DND-41 (cell line): ENCODE measurements around the gene RAB8A.
"Not testable (repeated sequence)": the region's sequence is repeated elsewhere in the genome, so short reads cannot be mapped to it uniquely, and the experiment has no call there.

Experiments
- ATAC-seq: fragments of 200-7000 bp; cut with Tn5 transposase; 3 replicates; pipeline ENCODE4 v1.9.1; 2021; ENCODE audit warnings: low read depth; ENCODE audit not compliant: insufficient read depth
- DNase-seq: peaks from one replicate; pipeline ENCODE4 v3.0.0-alpha.2; 2020
- H2AFZ ChIP-seq: 2 replicates; pipeline ENCODE4 v1.6.0; 2012; ENCODE audit warnings: low read depth, low read length
- H3K27ac ChIP-seq: 2 replicates; pipeline ENCODE4 v1.5.1; 2012; ENCODE audit warnings: low read length, inconsistent platforms
- H3K27me3 ChIP-seq: fragments of 200-600 bp; sonication (generic); 2 replicates; pipeline ENCODE4 v1.6.0; 2012; ENCODE audit warnings: low read length, mild to moderate bottlenecking, inconsistent platforms; ENCODE audit not compliant: insufficient read depth, poor library complexity
- H3K36me3 ChIP-seq: 2 replicates; pipeline ENCODE4 v1.5.1; 2012; ENCODE audit warnings: low read length, inconsistent platforms; ENCODE audit not compliant: insufficient read depth
- H3K4me1 ChIP-seq: 2 replicates; pipeline ENCODE4 v1.5.1; 2012; ENCODE audit warnings: mild to moderate bottlenecking, low read length; ENCODE audit not compliant: insufficient read depth
- H3K4me2 ChIP-seq: 2 replicates; pipeline ENCODE4 v1.6.0; 2012; ENCODE audit warnings: mild to moderate bottlenecking, moderate library complexity, low read length, inconsistent platforms; ENCODE audit not compliant: insufficient read depth
- H3K4me3 ChIP-seq, 2 experiments: fragments of 200-600 bp in 1 of 2; shearing (Covaris generic) in 1 of 2; 2 replicates each; pipeline ENCODE4 v1.5.1; 2012 to 2016; ENCODE audit warnings: inconsistent platforms in 2 of 2, low read length in 2 of 2, mild to moderate bottlenecking in 2 of 2, low read depth in 1 of 2, moderate library complexity in 1 of 2
- H3K79me2 ChIP-seq: 2 replicates; pipeline ENCODE4 v1.6.0; 2012; ENCODE audit warnings: low read length, inconsistent platforms; ENCODE audit not compliant: insufficient read depth
- H3K9ac ChIP-seq: 2 replicates; pipeline ENCODE4 v1.6.0; 2012; ENCODE audit warnings: low read depth, mild to moderate bottlenecking, inconsistent platforms, low read length, moderate library complexity
- H3K9me3 ChIP-seq: 2 replicates; pipeline ENCODE4 v1.5.1; 2012; ENCODE audit warnings: low read length, moderate library complexity, mild to moderate bottlenecking, inconsistent platforms; ENCODE audit not compliant: insufficient read depth, severe bottlenecking
- H4K20me1 ChIP-seq: 2 replicates; pipeline ENCODE4 v1.6.0; 2012; ENCODE audit warnings: low read length; ENCODE audit not compliant: insufficient read depth
- CTCF ChIP-seq: IDR thresholded peaks from 2 replicates; pipeline ENCODE4 v1.5.1; 2012; ENCODE audit warnings: borderline replicate concordance, low read length, moderate library complexity, mild to moderate bottlenecking; ENCODE audit not compliant: poor library complexity, severe bottlenecking; ENCODE audit errors: extremely low read depth
- EZH2 ChIP-seq: IDR thresholded peaks from 3 replicates; pipeline ENCODE4 v1.6.1; 2012; ENCODE audit warnings: borderline replicate concordance, low read depth, mild to moderate bottlenecking, moderate library complexity, low read length, inconsistent platforms; ENCODE audit not compliant: severe bottlenecking

Gene RAB8A

GRCh38 chr19:16098416-16098768 lies 13.3 kb upstream of the RAB8A start:
- Histone ChIP-seq H3K36me3 (peaks cover 91% of the 10 kb centered on the region), H3K4me2 (no peak overlapping the region), H3K27ac (no peak overlapping the region), H3K4me3 (no peak overlapping the region), H4K20me1 (no peaks in the 10 kb centered on the region), H3K9me3 (no peaks in the 10 kb centered on the region), H2AFZ (no peak overlapping the region), H3K9ac (no peak overlapping the region), H3K4me1 (no peaks in the 10 kb centered on the region), H3K79me2 (peaks cover 2% of the 10 kb centered on the region; the same call in 1 of the 2 replicates), H3K27me3 (no peaks in the 10 kb centered on the region)
- no peak for TF ChIP-seq CTCF
- no peak for TF ChIP-seq EZH2
- ATAC-seq (no peak), DNase-seq (no peak)

- H3K27me3 ChIP-seq = no peaks in the 10 kb centered on the region
- no peaks in the 10 kb centered on the region for H4K20me1 ChIP-seq
- H3K4me2 ChIP-seq = no peak overlapping the region
- no peaks in the 10 kb centered on the region for H3K9me3 ChIP-seq
- no peak for ATAC-seq
- no peaks in the 10 kb centered on the region for H3K4me1 ChIP-seq
- no peak for DNase-seq
- H3K9ac ChIP-seq = no peak overlapping the region
- H3K79me2 ChIP-seq = peaks cover 2% of the 10 kb centered on the region; the same call in 1 of the 2 replicates
- H3K36me3 ChIP-seq = peaks cover 90% of the 10 kb centered on the region
- H3K4me3 ChIP-seq = no peak overlapping the region
- H3K27ac ChIP-seq = no peak overlapping the region
- TF ChIP-seq CTCF (no peak), EZH2 (no peak)
- no peak overlapping the region for H2AFZ ChIP-seq
Measured at GRCh38 chr19:16098821-16099220, 12.9 kb upstream of the RAB8A start.

GRCh38 chr19:16099314-16099965 lies 12.2 kb upstream of the RAB8A start:
- H3K36me3 ChIP-seq = peaks cover 85% of the 10 kb centered on the region
- H3K27ac ChIP-seq, H4K20me1 ChIP-seq, H2AFZ ChIP-seq, H3K27me3 ChIP-seq, ATAC-seq, H3K9ac ChIP-seq, H3K79me2 ChIP-seq, H3K4me3 ChIP-seq, H3K4me1 ChIP-seq, H3K4me2 ChIP-seq, DNase-seq, H3K9me3 ChIP-seq: not testable (repeated sequence)

- Histone ChIP-seq H3K27ac (no peak overlapping the region), H3K4me3 (no peak overlapping the region), H3K36me3 (peaks cover 74% of the 10 kb centered on the region), H3K9ac (no peak overlapping the region), H3K9me3 (no peaks in the 10 kb centered on the region), H4K20me1 (no peaks in the 10 kb centered on the region), H3K79me2 (peaks cover 2% of the 10 kb centered on the region; the same call in 1 of the 2 replicates), H2AFZ (no peak overlapping the region), H3K27me3 (no peaks in the 10 kb centered on the region), H3K4me2 (no peak overlapping the region), H3K4me1 (no peaks in the 10 kb centered on the region)
- no peak for DNase-seq
- TF ChIP-seq CTCF (no peak), EZH2 (no peak)
- ATAC-seq = no peak
Measured at GRCh38 chr19:16100524-16100923, 11.2 kb upstream of the RAB8A start.
